ENCODE data around the gene OGG1.

OGG1 gene

GRCh38 chr3:9716801-9717555 is 32.8 kb upstream of the OGG1 start:
- no peak for DNase-seq (ENCODE audit: extremely low read depth, low read depth)
- no peak for TF ChIP-seq CTCF (IDR thresholded peaks at IDR 0.05; ENCODE audit: low read depth, low read length)

GRCh38 chr3:9717563-9717962 is 32.2 kb upstream of the OGG1 start:
- TF ChIP-seq CTCF (IDR thresholded peaks at IDR 0.05; ENCODE audit: low read depth, low read length) = no peak
- DNase-seq (ENCODE audit: extremely low read depth, low read depth) = no peak

- no peak for TF ChIP-seq CTCF (IDR thresholded peaks at IDR 0.05; ENCODE audit: low read depth, low read length)
- DNase-seq (ENCODE audit: extremely low read depth, low read depth) = no peak
These were observed 31.6 kb upstream of the OGG1 start for GRCh38 chr3:9718118-9718517.

- no peak for DNase-seq (ENCODE audit: extremely low read depth, low read depth)
- TF ChIP-seq CTCF (IDR thresholded peaks at IDR 0.05; ENCODE audit: low read depth, low read length) = no peak
These were observed 28.6 kb upstream of the OGG1 start for GRCh38 chr3:9721015-9721699.

GRCh38 chr3:9721700-9722060 is 28.1 kb upstream of the OGG1 start:
- no peak for TF ChIP-seq CTCF (IDR thresholded peaks at IDR 0.05; ENCODE audit: low read depth, low read length)
- no peak for DNase-seq (ENCODE audit: extremely low read depth, low read depth)

- no peak for DNase-seq (ENCODE audit: extremely low read depth, low read depth)
- TF ChIP-seq CTCF (IDR thresholded peaks at IDR 0.05; ENCODE audit: low read depth, low read length) = no peak
These were observed 23.8 kb upstream of the OGG1 start for GRCh38 chr3:9725775-9726515.

All from AG09319 (cell line).